22Rv1 (cell line): ENCODE measurements around the gene ESR2.

Experiments
- ZFX ChIP-seq: fragments of 450-650 bp; IDR thresholded peaks from 2 replicates; pipeline ENCODE4 v1.6.1; 2017; ENCODE audit warnings: antibody characterized with exemption, borderline replicate concordance
- TF ChIP-seq, protein P1 (sequence below): fragments of 450-650 bp; IDR thresholded peaks from 2 replicates; pipeline ENCODE4 v1.5.1; 2017; ENCODE audit warnings: mild to moderate bottlenecking

DNA sequence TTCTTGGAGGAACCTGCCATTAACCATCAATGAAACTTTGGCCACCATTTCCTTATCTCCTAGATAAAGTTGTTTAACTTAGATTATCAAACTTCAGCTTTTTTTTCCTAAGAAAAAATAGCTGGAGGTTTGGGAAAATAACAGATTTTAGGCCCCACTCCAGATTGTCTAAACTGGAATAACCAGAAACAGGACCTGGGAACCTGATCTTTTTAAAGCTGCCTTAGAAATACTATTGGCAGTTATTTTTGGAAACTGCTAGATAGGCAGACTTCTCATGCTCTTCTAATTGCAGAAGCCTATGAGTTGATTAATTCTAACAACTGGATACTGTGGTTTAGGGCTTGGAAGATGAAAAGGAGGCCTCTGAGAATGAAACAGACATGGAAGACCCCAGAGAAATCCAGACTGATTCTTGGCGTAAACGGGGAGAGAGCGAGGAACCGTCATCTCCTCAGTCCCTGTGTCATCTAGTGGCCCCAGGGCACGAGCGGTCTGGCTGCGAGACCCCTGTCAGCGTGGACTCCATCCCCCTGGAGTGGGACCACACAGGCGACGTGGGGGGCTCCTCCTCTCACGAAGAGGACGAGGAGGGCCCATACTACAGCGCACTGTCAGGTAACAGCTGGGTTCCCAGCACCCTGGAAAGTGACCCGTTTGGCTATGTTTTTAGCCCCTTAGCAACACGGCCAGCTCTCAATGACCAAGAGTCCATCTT lies 80.2 kb downstream of the ESR2 start:
- TF ChIP-seq, protein P1, sequence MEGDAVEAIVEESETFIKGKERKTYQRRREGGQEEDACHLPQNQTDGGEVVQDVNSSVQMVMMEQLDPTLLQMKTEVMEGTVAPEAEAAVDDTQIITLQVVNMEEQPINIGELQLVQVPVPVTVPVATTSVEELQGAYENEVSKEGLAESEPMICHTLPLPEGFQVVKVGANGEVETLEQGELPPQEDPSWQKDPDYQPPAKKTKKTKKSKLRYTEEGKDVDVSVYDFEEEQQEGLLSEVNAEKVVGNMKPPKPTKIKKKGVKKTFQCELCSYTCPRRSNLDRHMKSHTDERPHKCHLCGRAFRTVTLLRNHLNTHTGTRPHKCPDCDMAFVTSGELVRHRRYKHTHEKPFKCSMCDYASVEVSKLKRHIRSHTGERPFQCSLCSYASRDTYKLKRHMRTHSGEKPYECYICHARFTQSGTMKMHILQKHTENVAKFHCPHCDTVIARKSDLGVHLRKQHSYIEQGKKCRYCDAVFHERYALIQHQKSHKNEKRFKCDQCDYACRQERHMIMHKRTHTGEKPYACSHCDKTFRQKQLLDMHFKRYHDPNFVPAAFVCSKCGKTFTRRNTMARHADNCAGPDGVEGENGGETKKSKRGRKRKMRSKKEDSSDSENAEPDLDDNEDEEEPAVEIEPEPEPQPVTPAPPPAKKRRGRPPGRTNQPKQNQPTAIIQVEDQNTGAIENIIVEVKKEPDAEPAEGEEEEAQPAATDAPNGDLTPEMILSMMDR = no peak
- no peak for TF ChIP-seq ZFX
